Astrocyte (in vitro differentiated cells and primary cell): Measurements from ENCODE around the gene LRMDA.

Experiments used
- EZH2 ChIP-seq: IDR thresholded peaks from 2 replicates; pipeline ENCODE4 v1.6.1; 2012; ENCODE audit warnings: mild to moderate bottlenecking, low read length, inconsistent platforms; ENCODE audit not compliant: insufficient read depth
- TF ChIP-seq, protein P1 (sequence below): IDR thresholded peaks from 2 replicates; pipeline ENCODE4 v1.5.1; 2011; ENCODE audit warnings: low read depth, mild to moderate bottlenecking, inconsistent platforms, low read length, moderate library complexity; ENCODE audit not compliant: insufficient read depth

DNA sequence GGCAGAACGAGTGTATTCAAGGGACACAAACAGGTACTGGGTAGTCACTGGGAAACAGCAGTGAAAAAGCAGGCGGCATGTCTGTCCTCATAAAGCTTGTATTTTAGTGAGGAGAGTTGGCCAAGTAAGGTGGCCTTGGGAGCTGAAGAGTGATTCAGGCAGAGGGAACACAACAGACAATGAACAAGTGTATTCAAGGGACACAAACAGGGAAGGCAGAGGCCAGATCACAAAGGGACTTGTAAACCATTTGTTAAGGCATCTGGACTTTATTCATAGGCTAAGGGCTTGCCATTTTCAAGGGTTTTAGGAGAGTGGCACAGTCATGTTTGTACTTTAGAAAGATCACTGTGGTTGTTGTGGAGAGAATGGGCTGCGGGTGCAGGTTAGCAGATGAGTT, 49.0 kb downstream of the LRMDA start:
- TF ChIP-seq EZH2 = no peak
- TF ChIP-seq, protein P1, sequence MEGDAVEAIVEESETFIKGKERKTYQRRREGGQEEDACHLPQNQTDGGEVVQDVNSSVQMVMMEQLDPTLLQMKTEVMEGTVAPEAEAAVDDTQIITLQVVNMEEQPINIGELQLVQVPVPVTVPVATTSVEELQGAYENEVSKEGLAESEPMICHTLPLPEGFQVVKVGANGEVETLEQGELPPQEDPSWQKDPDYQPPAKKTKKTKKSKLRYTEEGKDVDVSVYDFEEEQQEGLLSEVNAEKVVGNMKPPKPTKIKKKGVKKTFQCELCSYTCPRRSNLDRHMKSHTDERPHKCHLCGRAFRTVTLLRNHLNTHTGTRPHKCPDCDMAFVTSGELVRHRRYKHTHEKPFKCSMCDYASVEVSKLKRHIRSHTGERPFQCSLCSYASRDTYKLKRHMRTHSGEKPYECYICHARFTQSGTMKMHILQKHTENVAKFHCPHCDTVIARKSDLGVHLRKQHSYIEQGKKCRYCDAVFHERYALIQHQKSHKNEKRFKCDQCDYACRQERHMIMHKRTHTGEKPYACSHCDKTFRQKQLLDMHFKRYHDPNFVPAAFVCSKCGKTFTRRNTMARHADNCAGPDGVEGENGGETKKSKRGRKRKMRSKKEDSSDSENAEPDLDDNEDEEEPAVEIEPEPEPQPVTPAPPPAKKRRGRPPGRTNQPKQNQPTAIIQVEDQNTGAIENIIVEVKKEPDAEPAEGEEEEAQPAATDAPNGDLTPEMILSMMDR = no peak
